Measurements from ENCODE around the gene C2orf49.

The C2orf49 gene

GRCh38 chr2:105384216-105384615 is 46.9 kb downstream of the C2orf49 start:
- ATAC-seq = no peak
- no peak for TF ChIP-seq CSDC2 (CRISPR knock-in tag; IDR thresholded peaks at IDR 0.05)
- TF ChIP-seq ZNF8 (CRISPR knock-in tag; IDR thresholded peaks at IDR 0.05) = no peak
- no peak for TF ChIP-seq TCF4 (CRISPR knock-in tag; IDR thresholded peaks at IDR 0.05; ENCODE audit: borderline replicate concordance)
- no peak for TF ChIP-seq ZC3H10 (CRISPR knock-in tag; IDR thresholded peaks at IDR 0.05)
- no peak for TF ChIP-seq CSRNP3 (CRISPR knock-in tag; IDR thresholded peaks at IDR 0.05)
- no peak for TF ChIP-seq TOX (CRISPR knock-in tag; IDR thresholded peaks at IDR 0.05; ENCODE audit: borderline replicate concordance)
- TF ChIP-seq RARB (CRISPR knock-in tag; IDR thresholded peaks at IDR 0.05) = no peak
- TF ChIP-seq ARNTL (CRISPR knock-in tag; IDR thresholded peaks at IDR 0.05; ENCODE audit: borderline replicate concordance, low read depth) = no peak
- no peak for TF ChIP-seq SNAI2 (CRISPR knock-in tag; IDR thresholded peaks at IDR 0.05)

GRCh38 chr2:105384861-105385260 is 47.5 kb downstream of the C2orf49 start:
- no peak for ATAC-seq
- no peak for TF ChIP-seq PATZ1 (CRISPR knock-in tag; IDR thresholded peaks at IDR 0.05; ENCODE audit: borderline replicate concordance)
- no peak for TF ChIP-seq POU6F1 (CRISPR knock-in tag; IDR thresholded peaks at IDR 0.05; ENCODE audit: borderline replicate concordance, low read depth)
- no peak for TF ChIP-seq ZNF565 (CRISPR knock-in tag; conservative IDR thresholded peaks at IDR 0.05; ENCODE audit: low read depth)
- TF ChIP-seq BACH2 (CRISPR knock-in tag; IDR thresholded peaks at IDR 0.05; ENCODE audit: borderline replicate concordance) = no peak
- TF ChIP-seq ESRRG (CRISPR knock-in tag; IDR thresholded peaks at IDR 0.05) = no peak
- TF ChIP-seq SNAI2 (CRISPR knock-in tag; IDR thresholded peaks at IDR 0.05) = no peak
- TF ChIP-seq OSR1 (CRISPR knock-in tag; IDR thresholded peaks at IDR 0.05) = no peak
- no peak for TF ChIP-seq TSHZ2 (CRISPR knock-in tag; IDR thresholded peaks at IDR 0.05)
- no peak for TF ChIP-seq ISL1 (CRISPR knock-in tag; IDR thresholded peaks at IDR 0.05)

GRCh38 chr2:105385731-105386540 is 48.6 kb downstream of the C2orf49 start:
- ATAC-seq = no peak
- TF ChIP-seq ISL1 (CRISPR knock-in tag; IDR thresholded peaks at IDR 0.05) (no peak), TSHZ2 (CRISPR knock-in tag; IDR thresholded peaks at IDR 0.05) (no peak), PPARA (CRISPR knock-in tag; IDR thresholded peaks at IDR 0.05; ENCODE audit: borderline replicate concordance) (no peak), ZFP30 (CRISPR knock-in tag; IDR thresholded peaks at IDR 0.05) (no peak), ZNF565 (CRISPR knock-in tag; conservative IDR thresholded peaks at IDR 0.05; ENCODE audit: low read depth) (no peak), POU6F1 (CRISPR knock-in tag; IDR thresholded peaks at IDR 0.05; ENCODE audit: borderline replicate concordance, low read depth) (no peak), OSR1 (CRISPR knock-in tag; IDR thresholded peaks at IDR 0.05) (no peak), ZNF8 (CRISPR knock-in tag; IDR thresholded peaks at IDR 0.05) (no peak), ZFP3 (CRISPR knock-in tag; IDR thresholded peaks at IDR 0.05) (no peak), GLIS3 (CRISPR knock-in tag; IDR thresholded peaks at IDR 0.05) (no peak)

Measured in SK-N-SH treated with all-trans-retinoic acid at 6 μM for 48 hours (cell line).